Dorsolateral prefrontal cortex (tissue), 118 donors: Measurements from ENCODE around the gene NDP. TPM values are rescaled to one million over a fixed set of nuclear protein-coding genes. Genes with fewer than 3 reads are reported as not detected.

Experiments
- total RNA-seq, 120 experiments: library from RNA; stranded (reverse); gene quantifications; one replicate each; pipeline versions ENCODE4 v1.2.3 to v1.2.4, GENCODE V29; 2022

NDP gene
- total RNA-seq, 120 experiments from 2014 or later, result 17.5 to 52.5 (median 27.2) TPM

Other genes starting within 250 kb of the NDP start
- 100 to 1,000 TPM in 32 of 120 experiments, 10 to 100 TPM in 88; 55.9 to 189 (median 89.3) TPM for gene MAOB, start 90.9 kb downstream of the NDP start, total RNA-seq